HepG2 (cell line): ENCODE measurements around the gene JTB. TPM values are rescaled to one million over a fixed set of nuclear protein-coding genes. Genes with fewer than 3 reads are reported as not detected.

ENCODE experiments used
- DR1 ChIP-seq: sonication (generic); formaldehyde crosslinking; IDR thresholded peaks from 2 replicates; pipeline ENCODE4 v1.8.0; 2021; ENCODE audit warnings: mild to moderate bottlenecking, missing genetic modification reagents, inconsistent platforms
- GLI4 ChIP-seq: sonication (generic); formaldehyde crosslinking; IDR thresholded peaks from 2 replicates; pipeline ENCODE4 v1.5.1; 2020; ENCODE audit warnings: missing genetic modification reagents, mild to moderate bottlenecking, moderate library complexity, borderline replicate concordance
- KDM3A ChIP-seq: IDR thresholded peaks from 2 replicates; pipeline ENCODE4 v1.6.1; 2018; ENCODE audit warnings: low read depth, missing compliant biosample characterization
- NONO ChIP-seq, 2 experiments: fragments of 450-650 bp in 1 of 2; sonication (generic) in 1 of 2; formaldehyde crosslinking in 1 of 2; IDR thresholded peaks in 1 of 2; conservative IDR thresholded peaks in 1 of 2; 2 replicates each; pipeline versions ENCODE4 v1.6.1 to v1.8.0; 2017 to 2022; ENCODE audit warnings: mild to moderate bottlenecking in 1 of 2, missing genetic modification reagents in 1 of 2, moderate library complexity in 1 of 2
- PHF5A ChIP-seq: IDR thresholded peaks from one replicate; pipeline ENCODE4 v1.6.1; 2018; ENCODE audit warnings: low read depth, missing genetic modification reagents; ENCODE audit not compliant: unreplicated experiment
- PHF8 ChIP-seq: sonication (generic); formaldehyde crosslinking; IDR thresholded peaks from 2 replicates; pipeline ENCODE4 v1.5.0; 2020; ENCODE audit warnings: missing genetic modification reagents
- POLR2AphosphoS5 ChIP-seq: IDR thresholded peaks from 2 replicates; pipeline ENCODE4 v1.6.1; 2012; ENCODE audit warnings: low read depth, low read length
- RNF2 ChIP-seq: fragments of 450-650 bp; conservative IDR thresholded peaks from 2 replicates; pipeline ENCODE4 v1.6.1; 2016; ENCODE audit warnings: low read depth
- SUZ12 ChIP-seq: fragments of 150-350 bp; IDR thresholded peaks from 2 replicates; pipeline ENCODE4 v1.6.1; 2014; ENCODE audit warnings: low read depth, low read length
- ZBTB1 ChIP-seq: sonication (generic); formaldehyde crosslinking; IDR thresholded peaks from 2 replicates; pipeline ENCODE4 v1.4.0; 2020; ENCODE audit warnings: missing genetic modification reagents, borderline replicate concordance
- ZBTB20 ChIP-seq: sonication (generic); formaldehyde crosslinking; IDR thresholded peaks from 2 replicates; pipeline ENCODE4 v1.8.1; 2023; ENCODE audit warnings: missing genetic modification reagents, low read depth, mild to moderate bottlenecking, borderline replicate concordance
- ZNF44 ChIP-seq: sonication (generic); formaldehyde crosslinking; IDR thresholded peaks from 2 replicates; pipeline ENCODE4 v1.5.1; 2020; ENCODE audit warnings: mild to moderate bottlenecking, missing genetic modification reagents
- ZNF7 ChIP-seq: IDR thresholded peaks from 2 replicates; pipeline ENCODE4 v1.6.1; 2016; ENCODE audit warnings: missing biosample characterization, missing genetic modification reagents
- ZNF883 ChIP-seq: sonication (generic); formaldehyde crosslinking; IDR thresholded peaks from 2 replicates; pipeline ENCODE4 v1.5.1; 2020; ENCODE audit warnings: mild to moderate bottlenecking, missing genetic modification reagents; ENCODE audit errors: not compliant biosample characterization
- polyA plus RNA-seq, 8 experiments: library from polyadenylated mRNA; depleted of rRNA in 3 of 8; stranded (reverse) in 7 of 8; unstranded in 1 of 8; fragments of >200 nt; fragmentation: Illumina TruSeq in 4 of 8; extraction: Trizol in 4 of 8; gene quantifications; 2 replicates each; pipeline versions ENCODE4 v1.2.1 to v1.2.3, GENCODE V29; 2011 to 2016; ENCODE audit warnings: low read depth in 4 of 8, missing spikeins in 1 of 8, mixed read lengths in 1 of 8; ENCODE audit not compliant: insufficient read depth in 1 of 8
- total RNA-seq, 5 experiments: library from RNA; depleted of rRNA; stranded (reverse); fragments of >200 nt; fragmentation: Illumina TruSeq; extraction: Trizol; gene quantifications; 2 replicates each; pipeline ENCODE4 v1.2.3, GENCODE V29; 2016; ENCODE audit warnings: low read depth in 1 of 5
- TF ChIP-seq, protein P1 (sequence below): sonication (generic); formaldehyde crosslinking; conservative IDR thresholded peaks from 2 replicates; pipeline ENCODE4 v1.4.0; 2020; ENCODE audit warnings: mild to moderate bottlenecking, missing genetic modification reagents, moderate library complexity
- TF ChIP-seq, protein P2 (sequence below): sonication (generic); formaldehyde crosslinking; IDR thresholded peaks from 2 replicates; pipeline ENCODE4 v1.4.0; 2020; ENCODE audit warnings: missing genetic modification reagents, borderline replicate concordance
- TF ChIP-seq, protein P3 (sequence below): sonication (generic); formaldehyde crosslinking; IDR thresholded peaks from 2 replicates; pipeline ENCODE4 v1.8.0; 2022; ENCODE audit warnings: mild to moderate bottlenecking, missing genetic modification reagents, moderate library complexity
- TF ChIP-seq, protein P4 (sequence below): conservative IDR thresholded peaks from 2 replicates; pipeline ENCODE4 v1.6.1; 2018; ENCODE audit warnings: missing genetic modification reagents

JTB gene
- total and polyA plus RNA-seq, 2 of the 13 experiments (the other 11 are each of a cell fraction or from before 2014, with no cell fraction given), result 96.7 to 99.2 TPM

DNA sequence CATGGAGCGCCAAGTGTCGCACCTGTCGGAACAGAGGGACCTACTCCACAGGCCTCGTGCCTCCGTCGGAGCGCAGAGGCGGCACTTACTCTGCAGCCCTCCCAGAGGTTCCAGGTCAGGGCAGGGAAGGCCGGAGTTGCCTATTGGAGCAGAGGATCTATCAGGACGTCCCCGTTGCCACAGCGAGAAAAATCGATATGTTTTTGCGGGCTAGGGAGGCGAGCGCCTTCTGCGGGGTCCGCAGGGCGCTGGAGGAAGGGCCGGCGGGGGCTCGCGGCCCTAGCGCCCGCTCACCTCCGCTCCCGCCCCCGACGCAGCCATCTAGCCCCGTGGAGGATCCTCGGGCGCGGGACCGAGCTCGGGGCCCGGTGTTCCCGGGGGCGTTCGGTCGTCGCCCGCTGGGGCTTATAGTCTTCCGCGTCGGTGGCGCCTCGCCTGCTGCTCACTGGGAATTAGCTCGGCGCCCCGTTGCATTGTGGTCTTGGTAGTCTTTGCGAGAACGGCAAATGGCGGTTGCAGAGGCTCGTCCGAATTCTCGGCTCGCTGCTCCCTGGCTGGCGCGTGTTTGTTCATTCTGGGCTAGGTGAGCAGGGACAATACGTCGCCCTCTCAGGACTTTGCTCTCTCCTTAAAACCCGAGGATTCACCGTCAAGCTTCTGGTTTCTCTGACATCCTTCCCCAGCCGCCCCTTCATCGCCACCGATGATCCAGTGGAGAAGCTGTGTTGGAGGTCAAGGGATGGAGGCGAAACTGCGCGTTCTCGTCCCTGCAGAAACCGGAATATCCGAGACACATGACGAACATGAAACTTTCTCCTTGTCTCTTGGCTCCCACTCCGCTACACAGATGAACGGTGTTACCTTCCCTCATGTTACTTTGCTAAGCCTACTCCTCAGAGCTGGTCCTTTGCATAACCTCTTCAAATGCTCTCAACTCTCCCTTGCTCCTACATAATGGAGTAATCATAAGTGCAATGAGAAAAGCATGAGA is at the start of gene JTB (continued):
- TF ChIP-seq, protein P1, sequence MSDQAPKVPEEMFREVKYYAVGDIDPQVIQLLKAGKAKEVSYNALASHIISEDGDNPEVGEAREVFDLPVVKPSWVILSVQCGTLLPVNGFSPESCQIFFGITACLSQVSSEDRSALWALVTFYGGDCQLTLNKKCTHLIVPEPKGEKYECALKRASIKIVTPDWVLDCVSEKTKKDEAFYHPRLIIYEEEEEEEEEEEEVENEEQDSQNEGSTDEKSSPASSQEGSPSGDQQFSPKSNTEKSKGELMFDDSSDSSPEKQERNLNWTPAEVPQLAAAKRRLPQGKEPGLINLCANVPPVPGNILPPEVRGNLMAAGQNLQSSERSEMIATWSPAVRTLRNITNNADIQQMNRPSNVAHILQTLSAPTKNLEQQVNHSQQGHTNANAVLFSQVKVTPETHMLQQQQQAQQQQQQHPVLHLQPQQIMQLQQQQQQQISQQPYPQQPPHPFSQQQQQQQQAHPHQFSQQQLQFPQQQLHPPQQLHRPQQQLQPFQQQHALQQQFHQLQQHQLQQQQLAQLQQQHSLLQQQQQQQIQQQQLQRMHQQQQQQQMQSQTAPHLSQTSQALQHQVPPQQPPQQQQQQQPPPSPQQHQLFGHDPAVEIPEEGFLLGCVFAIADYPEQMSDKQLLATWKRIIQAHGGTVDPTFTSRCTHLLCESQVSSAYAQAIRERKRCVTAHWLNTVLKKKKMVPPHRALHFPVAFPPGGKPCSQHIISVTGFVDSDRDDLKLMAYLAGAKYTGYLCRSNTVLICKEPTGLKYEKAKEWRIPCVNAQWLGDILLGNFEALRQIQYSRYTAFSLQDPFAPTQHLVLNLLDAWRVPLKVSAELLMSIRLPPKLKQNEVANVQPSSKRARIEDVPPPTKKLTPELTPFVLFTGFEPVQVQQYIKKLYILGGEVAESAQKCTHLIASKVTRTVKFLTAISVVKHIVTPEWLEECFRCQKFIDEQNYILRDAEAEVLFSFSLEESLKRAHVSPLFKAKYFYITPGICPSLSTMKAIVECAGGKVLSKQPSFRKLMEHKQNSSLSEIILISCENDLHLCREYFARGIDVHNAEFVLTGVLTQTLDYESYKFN (CRISPR knock-in tag), result peak; percentile 52
- TF ChIP-seq, protein P2, sequence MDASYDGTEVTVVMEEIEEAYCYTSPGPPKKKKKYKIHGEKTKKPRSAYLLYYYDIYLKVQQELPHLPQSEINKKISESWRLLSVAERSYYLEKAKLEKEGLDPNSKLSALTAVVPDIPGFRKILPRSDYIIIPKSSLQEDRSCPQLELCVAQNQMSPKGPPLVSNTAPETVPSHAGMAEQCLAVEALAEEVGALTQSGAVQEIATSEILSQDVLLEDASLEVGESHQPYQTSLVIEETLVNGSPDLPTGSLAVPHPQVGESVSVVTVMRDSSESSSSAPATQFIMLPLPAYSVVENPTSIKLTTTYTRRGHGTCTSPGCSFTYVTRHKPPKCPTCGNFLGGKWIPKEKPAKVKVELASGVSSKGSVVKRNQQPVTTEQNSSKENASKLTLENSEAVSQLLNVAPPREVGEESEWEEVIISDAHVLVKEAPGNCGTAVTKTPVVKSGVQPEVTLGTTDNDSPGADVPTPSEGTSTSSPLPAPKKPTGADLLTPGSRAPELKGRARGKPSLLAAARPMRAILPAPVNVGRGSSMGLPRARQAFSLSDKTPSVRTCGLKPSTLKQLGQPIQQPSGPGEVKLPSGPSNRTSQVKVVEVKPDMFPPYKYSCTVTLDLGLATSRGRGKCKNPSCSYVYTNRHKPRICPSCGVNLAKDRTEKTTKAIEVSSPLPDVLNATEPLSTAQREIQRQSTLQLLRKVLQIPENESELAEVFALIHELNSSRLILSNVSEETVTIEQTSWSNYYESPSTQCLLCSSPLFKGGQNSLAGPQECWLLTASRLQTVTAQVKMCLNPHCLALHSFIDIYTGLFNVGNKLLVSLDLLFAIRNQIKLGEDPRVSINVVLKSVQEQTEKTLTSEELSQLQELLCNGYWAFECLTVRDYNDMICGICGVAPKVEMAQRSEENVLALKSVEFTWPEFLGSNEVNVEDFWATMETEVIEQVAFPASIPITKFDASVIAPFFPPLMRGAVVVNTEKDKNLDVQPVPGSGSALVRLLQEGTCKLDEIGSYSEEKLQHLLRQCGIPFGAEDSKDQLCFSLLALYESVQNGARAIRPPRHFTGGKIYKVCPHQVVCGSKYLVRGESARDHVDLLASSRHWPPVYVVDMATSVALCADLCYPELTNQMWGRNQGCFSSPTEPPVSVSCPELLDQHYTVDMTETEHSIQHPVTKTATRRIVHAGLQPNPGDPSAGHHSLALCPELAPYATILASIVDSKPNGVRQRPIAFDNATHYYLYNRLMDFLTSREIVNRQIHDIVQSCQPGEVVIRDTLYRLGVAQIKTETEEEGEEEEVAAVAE (CRISPR knock-in tag), result peak; percentile 98
- TF ChIP-seq DR1 (CRISPR knock-in tag) (peak; percentile 60; the same call in 1 of the 2 replicates), ZBTB1 (CRISPR knock-in tag) (peak; percentile 45; the same call in 1 of the 2 replicates), POLR2AphosphoS5 (peak; percentile 79), KDM3A (CRISPR knock-in tag) (peak; percentile 86; the same call in 1 of the 2 replicates), ZBTB20 (0 out of 2 replicates have a peak, but pooled peaks have one; percentile 55), ZNF44 (peak; percentile 84; the same call in 1 of the 2 replicates), GLI4 (CRISPR knock-in tag) (peak; percentile 86; the same call in 1 of the 2 replicates), PHF5A (CRISPR knock-in tag) (no peak), NONO (IDR thresholded peaks at IDR 0.05) (no peak), NONO (CRISPR knock-in tag; conservative IDR thresholded peaks at IDR 0.05) (peak; percentile 82), RNF2 (peak; percentile 88), ZNF7 (CRISPR knock-in tag) (no peak), SUZ12 (peak; percentile 60), PHF8 (CRISPR knock-in tag) (peak; percentile 85), ZNF883 (peak; percentile 93)
- TF ChIP-seq, protein P3, sequence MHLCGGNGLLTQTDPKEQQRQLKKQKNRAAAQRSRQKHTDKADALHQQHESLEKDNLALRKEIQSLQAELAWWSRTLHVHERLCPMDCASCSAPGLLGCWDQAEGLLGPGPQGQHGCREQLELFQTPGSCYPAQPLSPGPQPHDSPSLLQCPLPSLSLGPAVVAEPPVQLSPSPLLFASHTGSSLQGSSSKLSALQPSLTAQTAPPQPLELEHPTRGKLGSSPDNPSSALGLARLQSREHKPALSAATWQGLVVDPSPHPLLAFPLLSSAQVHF (CRISPR knock-in tag), result peak; percentile 73; the same call in 1 of the 2 replicates
- TF ChIP-seq, protein P4, sequence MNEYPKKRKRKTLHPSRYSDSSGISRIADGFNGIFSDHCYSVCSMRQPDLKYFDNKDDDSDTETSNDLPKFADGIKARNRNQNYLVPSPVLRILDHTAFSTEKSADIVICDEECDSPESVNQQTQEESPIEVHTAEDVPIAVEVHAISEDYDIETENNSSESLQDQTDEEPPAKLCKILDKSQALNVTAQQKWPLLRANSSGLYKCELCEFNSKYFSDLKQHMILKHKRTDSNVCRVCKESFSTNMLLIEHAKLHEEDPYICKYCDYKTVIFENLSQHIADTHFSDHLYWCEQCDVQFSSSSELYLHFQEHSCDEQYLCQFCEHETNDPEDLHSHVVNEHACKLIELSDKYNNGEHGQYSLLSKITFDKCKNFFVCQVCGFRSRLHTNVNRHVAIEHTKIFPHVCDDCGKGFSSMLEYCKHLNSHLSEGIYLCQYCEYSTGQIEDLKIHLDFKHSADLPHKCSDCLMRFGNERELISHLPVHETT (CRISPR knock-in tag), result peak; percentile 86
